Fibroblast of skin of back (primary cell): Measurements from ENCODE around the gene COLEC12.
"Not testable (repeated sequence)": the region's sequence is repeated elsewhere in the genome, so short reads cannot be mapped to it uniquely, and the experiment has no call there.

ENCODE experiments used
- DNase-seq: peaks from one replicate; pipeline ENCODE4 v3.0.0-alpha.2; 2013

COLEC12 gene

DNA sequence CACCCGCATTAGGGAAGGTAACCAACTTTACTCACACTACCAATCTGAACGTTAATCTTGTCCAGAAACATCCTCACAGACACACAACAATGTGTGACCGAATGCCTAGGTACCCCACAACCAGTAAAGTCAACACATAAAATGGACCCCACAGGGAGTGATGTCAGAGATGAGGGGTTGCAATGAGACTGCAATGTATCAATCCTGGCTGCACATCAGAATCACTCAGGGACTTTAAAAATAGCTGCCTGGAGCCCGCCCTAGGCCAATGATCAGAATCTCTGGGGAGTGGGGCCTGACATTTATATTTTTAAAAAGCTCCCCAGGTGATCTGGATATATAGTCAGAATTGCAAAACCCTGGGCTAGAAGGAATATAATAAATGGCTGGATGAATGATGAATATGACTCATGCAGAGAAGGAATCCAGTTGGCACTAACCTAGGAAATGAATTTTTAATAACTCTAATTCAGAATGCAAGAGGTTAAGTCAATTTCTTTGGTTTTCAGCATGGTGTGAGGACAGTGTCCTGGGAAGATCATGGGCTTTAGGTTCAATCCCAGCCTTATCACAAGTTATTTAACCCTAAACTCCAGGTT is 92.8 kb downstream of the COLEC12 start:
- DNase-seq: no peak

DNA sequence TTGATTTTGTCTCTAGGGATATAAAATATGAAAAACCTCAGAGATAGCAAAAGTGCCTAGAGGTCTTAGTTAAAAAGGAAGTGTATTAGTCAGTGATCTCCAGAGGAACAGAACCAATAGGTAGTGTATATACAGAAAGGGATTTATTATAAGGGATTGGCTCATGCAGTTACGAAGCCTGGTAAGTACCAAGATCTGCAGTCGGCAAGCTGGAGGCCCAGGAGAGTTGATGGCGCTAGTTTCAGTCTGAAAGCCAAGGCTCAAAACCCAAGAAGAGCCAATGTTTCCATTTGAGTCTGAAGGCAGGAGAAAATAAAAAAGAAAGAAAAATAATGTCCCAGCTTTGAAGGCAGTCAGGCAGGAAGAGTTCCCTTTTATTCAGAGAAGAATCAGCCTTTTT is 93.3 kb downstream of the COLEC12 start:
- no peak for DNase-seq

DNA sequence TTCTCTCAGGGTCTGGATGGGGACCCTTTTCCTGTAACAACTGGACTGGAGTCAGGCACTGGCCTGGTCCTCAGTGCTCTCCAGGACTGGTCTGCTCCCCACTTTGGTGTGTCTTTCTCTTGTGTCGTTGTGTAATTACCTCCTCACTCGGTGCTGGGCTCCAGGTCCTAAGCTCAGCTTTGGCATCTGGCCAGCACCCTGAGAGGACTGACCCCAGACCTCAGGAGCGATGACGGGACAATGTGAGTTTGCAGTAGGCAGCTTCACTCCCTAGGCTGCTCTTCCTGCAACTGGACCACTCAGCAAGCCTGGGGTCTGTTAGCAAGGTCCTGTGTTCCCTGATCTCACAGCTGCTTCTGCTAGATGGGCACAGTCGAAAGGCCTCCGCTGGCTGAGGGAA is 93.8 kb downstream of the COLEC12 start:
- no peak for DNase-seq

DNA sequence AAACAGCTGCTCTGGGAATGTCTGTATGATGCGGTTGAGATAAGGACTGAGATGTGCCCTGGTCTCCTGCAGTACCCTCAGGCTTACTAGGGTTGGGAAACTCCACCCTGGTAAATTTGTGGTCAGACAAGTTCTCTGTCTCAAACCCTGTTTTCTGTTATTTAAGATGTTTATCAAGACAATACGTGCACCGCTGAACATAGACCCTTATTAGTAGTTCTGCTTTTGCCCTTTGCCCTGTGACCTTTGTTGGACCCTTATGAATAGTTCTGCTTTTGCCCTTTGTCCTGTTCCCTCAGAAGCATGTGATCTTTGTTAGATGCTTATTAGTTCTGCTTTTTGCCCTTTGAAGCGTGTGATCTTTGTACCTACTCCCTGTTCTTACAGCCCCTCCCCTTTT is 95.5 kb downstream of the COLEC12 start:
- DNase-seq: not testable (repeated sequence)

DNA sequence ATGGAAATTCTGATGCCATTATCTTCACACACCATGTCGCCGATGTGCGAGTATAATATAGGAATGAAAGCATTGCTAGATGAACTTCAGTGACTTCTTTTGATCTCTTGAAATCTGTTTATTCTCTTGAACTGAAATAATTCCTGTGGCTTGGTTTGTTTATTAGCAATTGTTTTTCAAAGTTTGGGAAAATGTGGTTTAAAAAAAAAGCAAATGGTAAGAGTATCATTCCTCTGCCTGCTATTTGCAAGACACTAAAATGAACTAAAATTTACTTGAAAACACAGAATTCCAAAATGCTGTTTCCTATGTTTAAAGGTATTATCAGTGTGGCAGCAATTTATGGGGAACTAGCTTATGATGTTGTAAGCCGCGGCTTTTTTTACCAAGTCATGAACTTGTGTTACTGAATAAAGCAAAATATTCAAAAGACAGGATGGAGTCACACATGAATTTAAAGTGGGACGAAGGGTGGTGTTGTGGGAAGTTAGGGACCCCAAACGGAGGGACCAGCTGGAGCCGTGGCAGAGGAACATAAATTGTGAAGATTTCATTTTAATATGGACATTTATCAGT is 96.4 kb downstream of the COLEC12 start:
- DNase-seq: no peak

DNA sequence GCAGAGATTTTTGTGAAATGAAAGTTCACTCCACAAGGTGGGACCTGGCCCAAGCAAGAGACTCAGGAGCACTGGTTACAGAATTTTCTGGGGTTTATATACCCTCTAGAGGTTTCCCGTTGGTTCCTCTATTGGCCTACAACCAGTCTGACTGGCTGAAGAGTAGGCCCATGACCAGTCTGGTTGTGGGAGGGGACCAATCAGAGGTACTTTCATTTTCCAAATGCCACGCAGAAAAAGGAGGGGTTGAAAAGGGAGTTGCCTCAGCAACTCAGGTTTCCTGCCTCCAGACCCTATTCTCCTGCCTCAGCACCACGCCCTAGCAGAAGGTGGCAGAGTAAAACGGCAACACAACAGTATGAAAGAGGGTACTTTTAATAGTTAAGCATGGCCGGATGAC is 98.4 kb downstream of the COLEC12 start:
- no peak for DNase-seq

DNA sequence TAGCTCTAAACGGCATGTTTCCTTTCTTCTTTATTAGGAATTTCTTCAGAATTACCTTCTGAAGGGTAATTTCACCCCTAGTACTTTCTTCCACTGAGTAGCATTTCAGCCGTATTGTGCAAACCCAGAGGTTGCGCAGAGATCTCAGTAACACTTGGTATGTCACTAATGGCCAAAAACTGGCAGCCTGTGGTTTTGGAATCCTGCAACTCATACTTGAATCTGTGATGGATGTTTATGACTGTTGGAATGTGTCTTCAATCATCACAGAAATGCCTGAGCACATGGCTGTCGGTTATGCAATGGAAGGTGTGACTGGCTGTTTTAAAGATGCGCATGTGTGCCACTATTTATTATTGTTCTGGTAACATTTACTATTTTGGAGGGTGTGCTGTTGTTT is 100.0 kb downstream of the COLEC12 start:
- DNase-seq: peak; percentile 93

DNA sequence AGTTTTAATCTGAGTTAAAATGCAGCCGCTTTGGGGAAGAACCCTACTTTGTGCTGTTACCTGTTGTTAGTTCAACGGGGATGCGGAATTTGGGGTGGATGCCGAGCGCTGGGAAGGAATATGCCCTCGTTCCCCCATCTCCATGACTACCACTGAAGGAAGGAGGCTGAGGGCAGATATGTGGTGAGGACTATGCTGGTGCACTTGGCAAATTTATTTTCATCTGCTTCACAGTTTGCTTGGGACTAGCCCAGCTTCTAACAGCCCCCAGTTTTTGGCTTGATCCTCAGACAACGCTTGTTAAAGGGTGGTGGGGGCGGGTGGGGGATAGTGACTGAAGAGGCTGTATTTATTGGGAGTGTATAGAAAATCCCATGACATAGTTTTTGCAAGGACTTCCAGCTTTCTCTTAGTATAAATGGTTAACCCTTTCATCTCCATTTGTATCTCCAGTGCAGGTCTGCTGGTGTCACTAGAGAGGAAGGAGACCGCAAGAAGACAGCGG is 100.8 kb downstream of the COLEC12 start:
- DNase-seq: no peak

DNA sequence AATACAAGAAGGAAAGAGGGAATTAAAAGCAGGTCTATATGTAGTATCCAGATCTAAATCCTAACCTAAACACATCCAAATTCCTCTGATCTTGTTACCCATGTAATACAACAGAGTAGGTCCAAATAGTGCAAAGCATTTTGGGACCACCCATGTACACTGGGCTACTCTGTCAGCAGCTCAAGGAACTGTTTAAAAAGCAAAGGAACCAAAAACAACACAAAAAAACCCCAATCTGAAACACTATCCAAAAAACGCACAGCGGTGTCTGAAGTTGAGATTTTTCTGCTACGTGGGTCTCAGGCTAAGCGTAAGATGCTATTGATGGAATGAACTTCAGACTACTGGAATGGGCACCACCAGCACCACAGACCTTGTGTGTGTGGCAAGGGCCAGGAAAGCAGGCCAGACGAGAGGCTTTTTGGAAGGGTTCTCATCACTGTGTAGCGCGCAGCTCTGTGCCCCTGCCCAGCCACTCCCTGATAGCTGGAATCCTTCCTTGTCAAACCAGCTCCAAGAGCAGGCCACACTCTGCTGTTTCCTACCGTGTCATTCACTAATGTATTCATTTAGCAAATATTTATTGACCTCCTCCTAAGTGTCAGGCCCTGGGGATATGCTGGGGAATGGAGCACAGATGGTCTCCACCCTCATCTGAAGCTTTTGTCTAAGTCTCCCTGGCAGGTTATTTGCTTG is 101.4 kb downstream of the COLEC12 start:
- DNase-seq: peak; percentile 31

DNA sequence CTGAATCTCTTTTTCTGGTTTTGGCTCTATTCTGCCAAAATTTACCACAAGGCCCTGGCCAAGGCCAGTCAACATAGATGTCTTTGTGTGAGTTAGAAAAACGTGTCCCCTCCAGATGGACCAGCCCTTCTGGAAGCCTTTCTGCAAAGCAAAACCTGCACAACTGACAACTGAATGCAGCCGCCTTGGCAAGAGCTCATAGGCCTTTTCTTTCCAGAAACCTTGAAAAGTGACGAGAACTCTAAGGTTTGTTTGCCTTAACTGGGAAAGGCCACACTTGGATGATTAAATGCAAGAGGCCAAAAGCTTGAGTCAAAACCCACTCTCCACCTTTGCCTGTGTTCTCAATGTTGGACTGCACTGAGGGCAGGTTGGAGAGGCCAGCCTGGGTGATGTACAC is 103.9 kb downstream of the COLEC12 start:
- DNase-seq: no peak

DNA sequence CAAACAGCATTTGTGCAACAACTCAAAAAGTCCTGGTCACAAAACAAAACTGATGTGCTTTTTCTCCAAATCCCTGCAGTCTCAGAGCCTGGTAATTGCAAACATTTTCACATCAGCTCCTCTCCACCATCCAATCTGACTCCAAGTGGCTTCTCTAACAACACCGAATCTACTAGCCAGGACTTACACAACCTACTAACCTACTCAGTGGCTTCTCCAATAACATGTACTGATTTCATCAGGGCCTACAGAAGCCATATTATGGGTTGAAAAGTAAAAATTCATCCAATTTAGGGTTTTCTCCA is 104.3 kb downstream of the COLEC12 start:
- no peak for DNase-seq

DNA sequence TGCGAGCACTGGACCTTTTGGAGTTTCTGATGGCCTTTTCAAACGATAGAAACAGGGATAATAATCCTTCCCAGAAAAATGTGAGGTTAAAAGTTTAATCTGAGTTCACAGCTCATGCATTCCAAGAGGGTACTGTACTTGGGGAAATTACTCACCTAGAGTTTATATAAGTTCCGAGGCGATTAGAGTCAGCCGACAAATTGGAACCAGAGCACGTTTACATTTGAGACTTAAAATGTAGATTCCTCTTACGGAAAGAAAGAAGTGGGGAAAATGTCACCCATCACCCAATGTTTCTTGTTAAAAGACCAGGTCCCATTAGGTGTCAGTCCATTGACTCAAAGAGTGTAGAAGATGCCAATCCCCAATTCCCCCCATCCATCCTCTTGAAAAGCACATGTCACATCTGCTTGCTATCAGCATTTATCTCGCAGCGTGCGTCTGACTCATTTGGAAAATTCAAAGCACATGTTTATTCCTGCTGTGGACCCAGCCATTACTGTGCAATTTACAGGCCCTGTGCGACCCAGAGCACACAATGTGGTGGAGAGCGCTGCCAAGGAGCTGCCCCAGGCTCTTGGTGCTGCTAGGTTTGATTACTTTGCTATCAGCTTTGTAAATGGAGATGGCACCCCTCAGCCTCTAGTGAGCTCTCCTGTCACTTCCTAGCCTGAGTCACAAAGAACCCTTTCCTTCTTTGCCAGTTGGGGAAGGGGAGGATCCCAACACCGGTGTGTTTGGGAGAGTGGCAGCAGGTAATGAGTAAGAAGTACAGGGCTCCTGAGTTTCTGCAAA is 104.8 kb downstream of the COLEC12 start:
- DNase-seq: peak; percentile 88

DNA sequence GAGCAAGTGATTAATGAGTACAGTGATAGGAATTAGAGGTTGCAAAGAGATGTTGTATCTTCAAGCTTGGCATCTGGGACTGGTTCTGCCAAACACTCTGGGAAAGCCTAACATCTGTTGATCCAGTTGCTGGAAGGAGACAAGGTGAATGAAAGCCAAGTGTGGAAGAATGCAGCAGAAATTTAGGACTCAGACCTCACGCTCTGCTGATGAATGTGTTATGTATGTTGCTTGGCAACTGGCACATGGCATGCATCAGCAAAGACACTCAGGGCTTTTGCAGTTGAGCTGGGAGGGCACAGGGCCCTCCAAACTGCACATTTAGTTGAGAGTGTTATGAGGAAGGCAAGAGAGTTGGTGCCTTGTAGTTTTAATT is 105.5 kb downstream of the COLEC12 start:
- peak; percentile 85 for DNase-seq

DNA sequence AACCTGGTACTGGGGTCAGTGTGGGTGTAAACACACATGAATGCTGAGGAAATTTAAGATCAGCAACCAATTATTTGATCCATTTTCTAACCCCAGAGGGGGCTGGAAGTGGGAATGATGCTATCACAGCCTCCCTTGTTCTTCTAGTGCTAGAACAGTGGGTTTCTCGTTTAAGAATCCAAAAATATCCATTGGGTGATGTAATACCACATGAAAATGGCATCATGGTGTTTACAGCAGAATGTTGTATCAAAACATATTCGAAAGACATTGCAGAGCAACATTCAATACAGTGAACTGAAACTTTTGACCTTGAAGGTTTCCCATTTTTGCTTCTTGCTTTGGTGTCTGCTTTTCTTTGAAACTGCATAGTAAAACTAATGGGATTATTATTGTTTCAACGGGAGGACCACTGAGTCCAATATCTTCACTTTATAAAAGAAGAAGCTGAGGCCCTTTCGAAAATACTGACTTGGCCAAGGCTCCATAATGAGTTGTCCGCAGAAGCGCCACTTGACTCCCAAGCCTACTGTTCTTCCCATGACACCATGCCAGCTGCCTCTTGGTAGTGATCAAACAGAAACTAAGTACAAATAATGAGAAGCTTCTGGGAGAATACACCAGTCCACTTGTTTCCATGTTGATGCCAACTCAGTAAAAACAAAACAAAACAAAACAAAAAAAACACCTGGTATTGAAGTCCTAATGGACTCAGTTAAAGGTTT is 106.1 kb downstream of the COLEC12 start:
- no peak for DNase-seq

DNA sequence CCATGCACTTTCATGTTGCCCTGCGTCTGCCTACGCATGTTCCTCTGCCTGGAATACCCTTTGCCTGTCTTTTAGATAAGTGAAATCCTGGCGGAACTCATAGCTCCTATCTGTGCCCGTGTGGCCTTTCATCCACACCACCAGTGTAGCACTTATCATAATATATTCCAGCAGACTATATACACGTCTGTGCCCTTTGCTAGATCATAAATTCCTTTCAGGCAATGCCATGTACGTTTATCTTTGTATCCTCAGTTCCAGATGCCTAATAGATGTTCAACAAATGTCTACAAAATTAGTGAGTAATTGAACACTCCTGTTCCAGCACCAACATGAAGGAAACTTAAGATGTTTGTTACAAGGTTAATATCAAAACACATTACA is 106.9 kb downstream of the COLEC12 start:
- DNase-seq: no peak

DNA sequence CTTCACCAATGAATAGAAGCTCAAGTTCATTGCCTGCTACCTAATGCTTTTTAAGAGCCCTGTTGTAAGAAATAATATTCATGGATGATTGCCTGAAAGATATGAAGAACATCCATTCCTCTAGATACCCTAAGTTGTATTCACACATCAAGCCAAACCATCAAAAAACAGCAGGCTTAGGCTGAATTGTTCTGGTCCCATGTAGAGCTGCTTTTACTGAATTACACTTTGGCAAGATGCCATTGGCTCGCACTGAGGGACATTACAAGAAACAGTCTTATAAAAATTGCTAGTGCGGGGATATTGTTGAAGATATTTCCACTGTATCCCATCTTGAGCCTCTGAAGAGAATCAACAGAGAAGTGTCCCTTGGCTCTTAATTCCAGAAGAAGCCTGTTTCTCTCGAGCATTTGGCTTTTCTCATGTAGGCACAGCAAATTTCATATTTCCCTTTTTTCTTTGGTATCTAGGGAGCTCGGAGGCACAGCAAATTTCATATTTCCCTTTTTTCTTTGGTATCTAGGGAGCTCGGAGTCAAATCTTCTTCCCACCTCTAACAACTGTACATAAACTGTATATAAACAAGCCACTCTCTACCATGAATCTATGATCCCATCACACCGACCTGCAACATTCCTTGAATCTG is 107.5 kb downstream of the COLEC12 start:
- DNase-seq: no peak

DNA sequence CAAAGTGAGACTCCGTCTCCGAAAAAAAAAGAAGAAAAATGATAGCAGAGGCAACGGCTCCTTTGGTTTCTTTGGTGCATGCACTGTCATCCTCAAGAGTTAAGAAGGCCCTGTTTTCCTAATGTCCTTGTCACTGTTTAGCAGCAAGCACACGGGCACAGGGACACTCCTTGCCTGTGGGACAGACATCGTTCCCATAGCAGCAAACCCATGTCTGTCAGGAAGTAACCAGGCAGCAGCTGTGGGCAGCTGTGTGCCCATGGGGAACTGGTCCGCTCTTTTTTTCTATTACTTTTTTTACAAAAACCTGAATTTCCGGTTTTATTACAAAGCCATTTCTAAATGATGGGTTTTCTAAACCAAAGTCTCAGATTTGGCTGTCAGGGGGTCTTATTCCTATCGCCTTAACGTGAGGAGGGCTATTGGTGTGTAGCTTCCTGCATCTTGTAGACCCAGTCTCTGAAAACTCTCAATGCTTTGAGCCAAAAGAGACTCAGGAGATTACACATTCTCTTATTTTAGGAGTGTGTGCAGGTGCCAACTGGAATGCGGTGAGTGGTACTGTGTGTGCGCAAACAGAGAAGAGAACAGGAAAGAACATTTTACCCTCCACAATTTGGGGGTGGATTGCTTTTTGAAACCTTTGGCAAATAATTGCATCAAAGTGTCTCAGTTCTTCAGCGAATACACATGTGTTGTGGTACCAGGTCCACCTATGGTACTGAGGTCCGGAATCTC is 109.6 kb downstream of the COLEC12 start:
- no peak for DNase-seq

DNA sequence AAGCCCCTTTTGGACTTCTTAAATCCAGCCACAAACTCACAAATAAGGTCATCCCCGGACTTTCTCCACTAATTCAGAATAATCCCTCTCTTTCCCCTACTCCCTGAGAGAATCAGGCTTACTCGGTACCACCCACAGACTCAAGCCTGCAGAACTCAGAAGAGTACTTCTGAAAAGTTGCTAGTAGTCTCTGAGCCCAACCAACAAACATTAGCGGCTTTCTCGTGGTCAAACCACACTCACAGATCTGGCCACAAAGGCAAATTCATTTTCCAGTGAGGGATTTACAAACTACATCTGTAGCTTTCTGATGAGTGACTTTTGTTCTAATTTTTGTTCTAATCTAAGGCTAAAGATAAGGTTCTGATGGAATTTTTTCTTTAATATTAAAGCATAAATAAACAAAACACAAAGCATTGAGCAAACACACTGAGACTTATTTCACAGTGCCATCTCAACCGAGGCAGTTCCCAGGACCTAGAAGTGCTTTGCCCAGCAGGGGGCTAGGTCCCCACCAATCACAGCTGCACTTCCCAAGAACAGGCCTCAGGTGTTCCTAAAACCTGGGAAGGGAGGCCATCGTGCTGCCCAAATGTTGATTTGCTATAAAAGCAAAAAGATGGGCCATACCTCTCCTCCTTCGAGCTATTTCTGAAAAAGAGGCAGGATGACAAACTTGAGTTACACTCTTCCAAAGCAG is 110.7 kb downstream of the COLEC12 start:
- DNase-seq: no peak

DNA sequence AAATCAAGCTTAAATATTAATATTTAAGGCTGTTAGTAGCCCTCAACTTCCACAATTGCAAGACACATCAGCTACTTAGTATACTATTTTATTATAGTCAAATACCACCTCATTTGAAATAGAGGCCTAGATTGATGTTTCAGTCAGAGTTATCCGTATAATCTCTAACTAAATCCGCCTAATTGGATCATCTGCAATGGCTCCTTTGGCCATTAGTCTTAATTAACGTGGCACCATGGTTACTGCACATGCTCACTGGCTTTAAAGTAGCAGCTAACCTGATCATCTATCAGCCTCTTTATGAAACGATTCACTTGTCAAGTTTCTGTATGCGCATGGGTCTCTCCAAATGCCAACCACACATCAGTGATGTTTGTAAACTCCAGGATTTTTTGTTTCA is 112.3 kb downstream of the COLEC12 start:
- no peak for DNase-seq

DNA sequence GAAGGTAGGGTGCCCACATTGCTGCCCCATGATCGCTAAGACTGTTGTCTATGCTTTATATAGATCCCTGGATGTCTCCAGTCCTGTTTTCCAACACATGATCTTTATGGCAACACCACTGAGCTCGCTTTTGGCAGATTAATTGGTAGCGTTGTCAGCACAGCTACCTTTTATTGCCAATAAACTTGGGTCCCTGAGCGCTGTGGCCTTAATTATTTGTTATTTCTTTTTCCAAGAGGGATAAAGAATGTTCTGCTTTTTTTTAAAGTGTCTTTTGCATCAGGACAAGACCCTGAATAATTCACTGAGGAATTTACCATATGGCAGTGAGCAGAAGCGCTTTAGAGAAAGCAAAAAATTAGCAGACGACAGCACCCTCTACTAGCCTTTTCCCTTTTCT is 113.5 kb downstream of the COLEC12 start:
- no peak for DNase-seq

DNA sequence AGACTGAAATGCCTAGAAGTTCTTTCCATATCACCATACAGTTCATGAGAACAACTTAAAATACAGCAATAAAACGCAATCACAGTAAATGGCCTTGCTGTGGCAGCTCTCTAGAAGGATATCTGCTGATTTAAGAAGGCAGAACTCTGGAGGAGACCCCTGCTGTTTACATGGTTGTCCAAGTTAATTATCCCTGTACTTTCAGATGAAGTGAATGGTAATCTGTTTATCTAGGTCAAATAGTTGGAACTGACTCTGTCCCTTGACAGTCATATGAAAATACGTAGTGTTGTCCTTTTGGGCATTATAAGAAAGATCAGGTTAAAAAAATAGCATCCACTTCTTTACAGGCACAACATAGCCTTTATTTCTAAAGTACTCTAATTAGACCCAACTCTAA is 115.6 kb downstream of the COLEC12 start:
- no peak for DNase-seq
